PFSK-1 (cell line): ENCODE measurements around the gene APOM.

Source experiments
- FOXP2 ChIP-seq: optimal IDR thresholded peaks from 2 replicates; pipeline ENCODE3; 2011; ENCODE audit warnings: borderline replicate concordance, control low read depth, inconsistent platforms; ENCODE audit not compliant: insufficient read depth; ENCODE audit errors: extremely low read length, extremely low read depth
- POLR2AphosphoS5 ChIP-seq: IDR thresholded peaks from 2 replicates; pipeline ENCODE4 v1.6.1; 2012; ENCODE audit warnings: low read depth, mild to moderate bottlenecking, control low read depth, low read length, moderate library complexity
- REST ChIP-seq, 2 experiments: IDR thresholded peaks; 2 replicates each; pipeline versions ENCODE4 v1.6.1 to v1.8.0; 2011 to 2012; ENCODE audit warnings: low read depth in 2 of 2, low read length in 2 of 2, control low read depth in 1 of 2, inconsistent platforms in 1 of 2, mild to moderate bottlenecking in 1 of 2, moderate library complexity in 1 of 2; ENCODE audit not compliant: insufficient read depth in 1 of 2
- SIN3A ChIP-seq: IDR thresholded peaks from 2 replicates; pipeline ENCODE4 v1.6.1; 2012; ENCODE audit warnings: mild to moderate bottlenecking, low read length, moderate library complexity, borderline replicate concordance; ENCODE audit not compliant: insufficient read depth
- TAF1 ChIP-seq: IDR thresholded peaks from 2 replicates; pipeline ENCODE4 v1.6.1; 2012; ENCODE audit warnings: low read length, control low read depth, borderline replicate concordance; ENCODE audit not compliant: insufficient read depth

- TF ChIP-seq POLR2AphosphoS5 (no peak), TAF1 (no peak), SIN3A (no peak), REST (IDR thresholded peaks at IDR 0.05; ENCODE audit: insufficient read depth in 1 of 2, low read depth in 2 of 2, low read length in 2 of 2) (no peak), FOXP2 (no peak)
Measured at GRCh38 chr6:31663126-31663960, 7.6 kb downstream of the APOM start.
